ENCODE measurements around the gene NOTCH2.

Gene NOTCH2

GRCh38 chr1:119953266-119953998 lies 116.0 kb downstream of the NOTCH2 start:
- DNase-seq (ENCODE audit: low read depth), result no peak
- H3K4me3 ChIP-seq (ENCODE audit: low read depth, low read length), result no peak overlapping the region
- TF ChIP-seq MYC (IDR thresholded peaks at IDR 0.05; ENCODE audit: low read depth, low read length), result no peak
- no peak for TF ChIP-seq POLR2A (IDR thresholded peaks at IDR 0.05; ENCODE audit: extremely low read depth, insufficient read length)

- no peak overlapping the region for H3K4me3 ChIP-seq (ENCODE audit: low read depth, low read length)
- TF ChIP-seq, protein P1, sequence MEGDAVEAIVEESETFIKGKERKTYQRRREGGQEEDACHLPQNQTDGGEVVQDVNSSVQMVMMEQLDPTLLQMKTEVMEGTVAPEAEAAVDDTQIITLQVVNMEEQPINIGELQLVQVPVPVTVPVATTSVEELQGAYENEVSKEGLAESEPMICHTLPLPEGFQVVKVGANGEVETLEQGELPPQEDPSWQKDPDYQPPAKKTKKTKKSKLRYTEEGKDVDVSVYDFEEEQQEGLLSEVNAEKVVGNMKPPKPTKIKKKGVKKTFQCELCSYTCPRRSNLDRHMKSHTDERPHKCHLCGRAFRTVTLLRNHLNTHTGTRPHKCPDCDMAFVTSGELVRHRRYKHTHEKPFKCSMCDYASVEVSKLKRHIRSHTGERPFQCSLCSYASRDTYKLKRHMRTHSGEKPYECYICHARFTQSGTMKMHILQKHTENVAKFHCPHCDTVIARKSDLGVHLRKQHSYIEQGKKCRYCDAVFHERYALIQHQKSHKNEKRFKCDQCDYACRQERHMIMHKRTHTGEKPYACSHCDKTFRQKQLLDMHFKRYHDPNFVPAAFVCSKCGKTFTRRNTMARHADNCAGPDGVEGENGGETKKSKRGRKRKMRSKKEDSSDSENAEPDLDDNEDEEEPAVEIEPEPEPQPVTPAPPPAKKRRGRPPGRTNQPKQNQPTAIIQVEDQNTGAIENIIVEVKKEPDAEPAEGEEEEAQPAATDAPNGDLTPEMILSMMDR (IDR thresholded peaks at IDR 0.05; ENCODE audit: low read depth, low read length), result no peak
- TF ChIP-seq, protein P2, sequence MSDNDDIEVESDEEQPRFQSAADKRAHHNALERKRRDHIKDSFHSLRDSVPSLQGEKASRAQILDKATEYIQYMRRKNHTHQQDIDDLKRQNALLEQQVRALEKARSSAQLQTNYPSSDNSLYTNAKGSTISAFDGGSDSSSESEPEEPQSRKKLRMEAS (IDR thresholded peaks at IDR 0.05; ENCODE audit: low read depth, low read length), result no peak
- TF ChIP-seq MYC (IDR thresholded peaks at IDR 0.05; ENCODE audit: low read depth, low read length) (no peak), POLR2A (IDR thresholded peaks at IDR 0.05; ENCODE audit: extremely low read depth, insufficient read length) (no peak)
- no peak for DNase-seq (ENCODE audit: low read depth)
Measured at GRCh38 chr1:119952496-119952895, 117.0 kb downstream of the NOTCH2 start.

DNA sequence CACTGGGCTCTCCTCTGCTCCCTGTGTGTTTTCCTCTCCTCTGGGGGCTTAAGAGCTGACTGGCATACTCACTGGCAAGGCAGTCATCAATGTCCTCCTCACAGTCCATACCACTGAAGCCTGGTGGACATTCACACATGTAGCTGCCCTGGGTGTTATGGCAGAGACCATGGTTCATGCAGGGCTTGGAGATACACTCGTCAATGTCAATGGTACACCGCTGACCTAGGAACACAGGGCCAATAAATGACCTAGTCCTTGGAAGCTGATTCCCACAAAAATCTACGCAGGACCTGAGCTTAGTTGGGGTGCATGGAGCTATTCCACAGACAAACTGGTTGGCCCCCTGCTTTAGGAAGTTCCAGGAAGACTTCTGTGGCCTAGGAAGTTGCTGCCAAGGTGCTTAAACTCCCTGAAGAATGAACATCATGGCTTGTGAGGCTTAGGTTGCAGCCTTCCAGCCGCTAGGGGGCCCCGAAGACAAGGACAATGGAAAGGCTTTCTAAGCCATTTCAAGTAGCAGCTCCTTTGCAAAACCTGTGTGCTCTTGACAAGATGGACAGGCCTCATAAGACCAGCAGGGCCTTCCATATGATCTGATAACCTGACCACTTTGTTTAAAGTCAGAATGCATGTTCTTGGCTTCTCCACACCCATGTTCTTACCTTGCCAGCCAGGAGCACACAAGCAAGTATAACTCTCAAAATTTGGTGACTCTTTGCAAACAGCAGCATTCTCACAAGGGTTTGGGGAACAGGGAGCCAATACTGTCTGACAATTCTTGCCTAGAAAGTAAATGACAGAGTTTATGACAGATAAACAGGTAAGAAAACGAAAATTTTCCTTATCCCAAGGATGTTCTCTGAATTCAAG lies 120.9 kb downstream of the NOTCH2 start:
- TF ChIP-seq, protein P1 (IDR thresholded peaks at IDR 0.05; ENCODE audit: low read depth, low read length), result peak; percentile 92
- TF ChIP-seq POLR2A (IDR thresholded peaks at IDR 0.05; ENCODE audit: extremely low read depth, insufficient read length) (no peak), MYC (IDR thresholded peaks at IDR 0.05; ENCODE audit: low read depth, low read length) (no peak)
- H3K4me3 ChIP-seq (ENCODE audit: low read depth, low read length), result no peak overlapping the region
- peak; percentile 78 for DNase-seq (ENCODE audit: low read depth)

DNA sequence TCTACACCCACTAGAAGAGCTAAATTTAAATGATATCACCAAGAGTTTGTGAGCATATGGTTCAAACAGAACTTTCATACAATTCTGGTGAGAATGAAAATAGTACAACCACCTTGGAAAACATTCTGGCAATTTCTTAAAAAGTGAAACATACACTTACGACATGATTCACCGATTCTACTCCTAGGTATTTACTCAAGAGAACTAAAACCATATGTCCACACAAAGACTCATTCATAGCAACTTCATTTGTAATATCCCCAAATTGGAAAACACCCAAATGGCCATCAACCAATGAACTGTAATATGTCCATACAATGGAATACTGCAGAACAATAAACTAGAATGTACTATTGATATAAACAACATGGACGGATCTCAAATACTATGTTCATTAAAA lies 122.0 kb downstream of the NOTCH2 start:
- no peak overlapping the region for H3K4me3 ChIP-seq (ENCODE audit: low read depth, low read length)
- TF ChIP-seq MYC (IDR thresholded peaks at IDR 0.05; ENCODE audit: low read depth, low read length) (no peak), POLR2A (IDR thresholded peaks at IDR 0.05; ENCODE audit: extremely low read depth, insufficient read length) (no peak)
- TF ChIP-seq, protein P1 (IDR thresholded peaks at IDR 0.05; ENCODE audit: low read depth, low read length), result no peak
- TF ChIP-seq, protein P2 (IDR thresholded peaks at IDR 0.05; ENCODE audit: low read depth, low read length), result no peak
- DNase-seq (ENCODE audit: low read depth), result no peak

- TF ChIP-seq, protein P2 (IDR thresholded peaks at IDR 0.05; ENCODE audit: low read depth, low read length), result no peak
- no peak for TF ChIP-seq POLR2A (IDR thresholded peaks at IDR 0.05; ENCODE audit: extremely low read depth, insufficient read length)
- TF ChIP-seq, protein P1 (IDR thresholded peaks at IDR 0.05; ENCODE audit: low read depth, low read length), result no peak
- no peak for TF ChIP-seq MYC (IDR thresholded peaks at IDR 0.05; ENCODE audit: low read depth, low read length)
- DNase-seq (ENCODE audit: low read depth), result no peak
- no peak overlapping the region for H3K4me3 ChIP-seq (ENCODE audit: low read depth, low read length)
Measured at GRCh38 chr1:119946724-119947123, 122.7 kb downstream of the NOTCH2 start.

GRCh38 chr1:119943216-119943615 lies 126.2 kb downstream of the NOTCH2 start:
- no peak for TF ChIP-seq MYC (IDR thresholded peaks at IDR 0.05; ENCODE audit: low read depth, low read length)
- TF ChIP-seq, protein P2 (IDR thresholded peaks at IDR 0.05; ENCODE audit: low read depth, low read length), result no peak
- TF ChIP-seq POLR2A (IDR thresholded peaks at IDR 0.05; ENCODE audit: extremely low read depth, insufficient read length), result no peak
- TF ChIP-seq, protein P1 (IDR thresholded peaks at IDR 0.05; ENCODE audit: low read depth, low read length), result no peak
- no peak for DNase-seq (ENCODE audit: low read depth)
- no peak overlapping the region for H3K4me3 ChIP-seq (ENCODE audit: low read depth, low read length)
